ENCODE measurements around the gene FYB2. TPM values are rescaled to one million over a fixed set of nuclear protein-coding genes. Genes with fewer than 3 reads are reported as not detected.

FYB2 gene, protein sequence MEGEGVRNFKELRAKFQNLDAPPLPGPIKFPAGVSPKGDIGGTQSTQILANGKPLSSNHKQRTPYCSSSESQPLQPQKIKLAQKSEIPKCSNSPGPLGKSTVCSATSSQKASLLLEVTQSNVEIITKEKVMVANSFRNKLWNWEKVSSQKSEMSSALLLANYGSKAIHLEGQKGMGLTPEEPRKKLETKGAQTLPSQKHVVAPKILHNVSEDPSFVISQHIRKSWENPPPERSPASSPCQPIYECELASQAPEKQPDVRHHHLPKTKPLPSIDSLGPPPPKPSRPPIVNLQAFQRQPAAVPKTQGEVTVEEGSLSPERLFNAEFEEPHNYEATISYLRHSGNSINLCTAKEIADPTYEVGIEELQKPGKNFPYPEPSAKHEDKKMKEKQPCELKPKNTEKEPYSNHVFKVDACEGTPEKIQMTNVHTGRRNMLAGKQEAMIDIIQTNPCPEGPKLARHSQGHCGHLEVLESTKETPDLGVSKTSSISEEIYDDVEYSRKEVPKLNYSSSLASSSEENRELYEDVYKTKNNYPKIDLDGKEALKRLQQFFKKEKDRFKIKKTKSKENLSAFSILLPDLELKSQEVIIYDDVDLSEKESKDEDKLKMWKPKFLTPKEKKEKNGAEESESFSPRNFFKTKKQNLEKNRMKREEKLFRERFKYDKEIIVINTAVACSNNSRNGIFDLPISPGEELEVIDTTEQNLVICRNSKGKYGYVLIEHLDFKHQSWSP
- not detected in 2 replicates for polyA plus RNA-seq (2011; rRNA removed)
- not detected in 2 replicates for polyA minus RNA-seq (2011; rRNA and poly(A)+ RNA removed)

- TF ChIP-seq, protein P1, sequence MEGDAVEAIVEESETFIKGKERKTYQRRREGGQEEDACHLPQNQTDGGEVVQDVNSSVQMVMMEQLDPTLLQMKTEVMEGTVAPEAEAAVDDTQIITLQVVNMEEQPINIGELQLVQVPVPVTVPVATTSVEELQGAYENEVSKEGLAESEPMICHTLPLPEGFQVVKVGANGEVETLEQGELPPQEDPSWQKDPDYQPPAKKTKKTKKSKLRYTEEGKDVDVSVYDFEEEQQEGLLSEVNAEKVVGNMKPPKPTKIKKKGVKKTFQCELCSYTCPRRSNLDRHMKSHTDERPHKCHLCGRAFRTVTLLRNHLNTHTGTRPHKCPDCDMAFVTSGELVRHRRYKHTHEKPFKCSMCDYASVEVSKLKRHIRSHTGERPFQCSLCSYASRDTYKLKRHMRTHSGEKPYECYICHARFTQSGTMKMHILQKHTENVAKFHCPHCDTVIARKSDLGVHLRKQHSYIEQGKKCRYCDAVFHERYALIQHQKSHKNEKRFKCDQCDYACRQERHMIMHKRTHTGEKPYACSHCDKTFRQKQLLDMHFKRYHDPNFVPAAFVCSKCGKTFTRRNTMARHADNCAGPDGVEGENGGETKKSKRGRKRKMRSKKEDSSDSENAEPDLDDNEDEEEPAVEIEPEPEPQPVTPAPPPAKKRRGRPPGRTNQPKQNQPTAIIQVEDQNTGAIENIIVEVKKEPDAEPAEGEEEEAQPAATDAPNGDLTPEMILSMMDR (IDR thresholded peaks at IDR 0.05; ENCODE audit: insufficient read depth, low read depth, low read length) = no peak
- DNase-seq (ENCODE audit: low read depth) = no peak
- H3K4me3 ChIP-seq (ENCODE audit: low read depth, low read length) = no peak within 1 kb of the TSS
- H3K36me3 ChIP-seq (ENCODE audit: control insufficient read depth, insufficient read depth, low read length) = no peaks in the 10 kb centered on the region
- ChIA-PET CTCF (interaction anchor here (0.7 to 2.3 kb wide), 3 partner anchors 16 to 1568 kb away, joined by 3 to 7 read pairs (median 3); no protein-coding TSS in a partner anchor), POLR2A (no interaction called here)
- no peaks in the 10 kb centered on the region for H3K27me3 ChIP-seq (ENCODE audit: control insufficient read depth, insufficient read depth, low read length)
Measured at GRCh38 chr1:56819387-56819899, at the start of gene FYB2. FYB2 (minus strand) TSS chr1:56819404; CDS start chr1:56819290, 114 bp downstream.

GRCh38 chr1:56868761-56869160, 49.6 kb upstream of the FYB2 start:
- TF ChIP-seq, protein P1 (IDR thresholded peaks at IDR 0.05; ENCODE audit: insufficient read depth, low read depth, low read length) = no peak
- ChIA-PET CTCF (no interaction called here), POLR2A (no interaction called here)
- no peak overlapping the region for H3K4me3 ChIP-seq (ENCODE audit: low read depth, low read length)
- no peaks in the 10 kb centered on the region for H3K27me3 ChIP-seq (ENCODE audit: control insufficient read depth, insufficient read depth, low read length)
- no peaks in the 10 kb centered on the region for H3K36me3 ChIP-seq (ENCODE audit: control insufficient read depth, insufficient read depth, low read length)
- DNase-seq (ENCODE audit: low read depth) = no peak

- TF ChIP-seq, protein P1 (IDR thresholded peaks at IDR 0.05; ENCODE audit: insufficient read depth, low read depth, low read length) = no peak
- H3K36me3 ChIP-seq (ENCODE audit: control insufficient read depth, insufficient read depth, low read length) = no peaks in the 10 kb centered on the region
- no peak for DNase-seq (ENCODE audit: low read depth)
- H3K4me3 ChIP-seq (ENCODE audit: low read depth, low read length) = no peak overlapping the region
- CTCF ChIA-PET = no interaction called here
- no peaks in the 10 kb centered on the region for H3K27me3 ChIP-seq (ENCODE audit: control insufficient read depth, insufficient read depth, low read length)
- POLR2A ChIA-PET = no interaction called here
Measured at GRCh38 chr1:56867491-56867890, 48.3 kb upstream of the FYB2 start.

GRCh38 chr1:56866656-56867055, 47.5 kb upstream of the FYB2 start:
- DNase-seq (ENCODE audit: low read depth) = peak; percentile 92
- Histone ChIP-seq H3K27me3 (ENCODE audit: control insufficient read depth, insufficient read depth, low read length) (no peaks in the 10 kb centered on the region), H3K4me3 (ENCODE audit: low read depth, low read length) (no peak overlapping the region), H3K36me3 (ENCODE audit: control insufficient read depth, insufficient read depth, low read length) (no peaks in the 10 kb centered on the region)
- CTCF ChIA-PET = no interaction called here
- TF ChIP-seq, protein P1 (IDR thresholded peaks at IDR 0.05; ENCODE audit: insufficient read depth, low read depth, low read length) = no peak
- POLR2A ChIA-PET = interaction anchor here (0.5 to 0.6 kb wide), 2 partner anchors 190 to 1587 kb away, joined by 3 read pairs; no protein-coding TSS in a partner anchor

GRCh38 chr1:56864430-56864829, 45.2 kb upstream of the FYB2 start:
- POLR2A ChIA-PET = no interaction called here
- no peak overlapping the region for H3K4me3 ChIP-seq (ENCODE audit: low read depth, low read length)
- H3K27me3 ChIP-seq (ENCODE audit: control insufficient read depth, insufficient read depth, low read length) = no peaks in the 10 kb centered on the region
- TF ChIP-seq, protein P1 (IDR thresholded peaks at IDR 0.05; ENCODE audit: insufficient read depth, low read depth, low read length) = no peak
- CTCF ChIA-PET = interaction anchor here (0.6 kb wide), 1 partner anchor 196 kb away, joined by 3 read pairs; no protein-coding TSS in a partner anchor
- H3K36me3 ChIP-seq (ENCODE audit: control insufficient read depth, insufficient read depth, low read length) = no peaks in the 10 kb centered on the region
- no peak for DNase-seq (ENCODE audit: low read depth)
